K562 (cell line): Measurements from ENCODE around the gene YIPF1. TPM values are rescaled to one million over a fixed set of nuclear protein-coding genes. Genes with fewer than 3 reads are reported as not detected.

Experiments
- BRD9 ChIP-seq: fragments of 450-650 bp; IDR thresholded peaks from 2 replicates; pipeline ENCODE4 v1.6.1; 2018; ENCODE audit warnings: low read depth; ENCODE audit not compliant: partially characterized antibody
- BRF2 ChIP-seq: IDR thresholded peaks from 3 replicates; pipeline ENCODE4 v1.6.1; 2011; ENCODE audit warnings: borderline replicate concordance, mild to moderate bottlenecking; ENCODE audit not compliant: insufficient read length, insufficient read depth
- ELF1 ChIP-seq: fragments of 200-800 bp; sonication (Bioruptor generic); IDR thresholded peaks from 2 replicates; pipeline ENCODE4 v1.6.1; 2016; ENCODE audit warnings: missing genetic modification characterization, missing compliant biosample characterization
- FOSL1 ChIP-seq: fragments of 200-800 bp; sonication (Bioruptor generic); conservative IDR thresholded peaks from 2 replicates; pipeline ENCODE4 v1.6.1; 2016; ENCODE audit warnings: missing genetic modification characterization, missing compliant biosample characterization
- FOXJ2 ChIP-seq: fragments of 200-800 bp; sonication (Bioruptor generic); IDR thresholded peaks from 2 replicates; pipeline ENCODE4 v1.6.1; 2016; ENCODE audit warnings: missing genetic modification characterization, missing compliant biosample characterization
- FOXK1 ChIP-seq: sonication (generic); formaldehyde crosslinking; IDR thresholded peaks from 2 replicates; pipeline ENCODE4 v1.8.0; 2022; ENCODE audit warnings: missing genetic modification reagents, mild to moderate bottlenecking, borderline replicate concordance
- GTF3C2 ChIP-seq: IDR thresholded peaks from 3 replicates; pipeline ENCODE4 v1.6.1; 2011; ENCODE audit warnings: borderline replicate concordance, mild to moderate bottlenecking, moderate library complexity; ENCODE audit not compliant: insufficient read length; ENCODE audit errors: extremely low read depth
- MCM2 ChIP-seq: fragments of 450-650 bp; IDR thresholded peaks from 2 replicates; pipeline ENCODE4 v1.6.1; 2017; ENCODE audit warnings: low read depth, mild to moderate bottlenecking
- NBN ChIP-seq: fragments of 450-650 bp; IDR thresholded peaks from 2 replicates; pipeline ENCODE4 v1.6.1; 2016; ENCODE audit warnings: low read depth, mild to moderate bottlenecking
- NFRKB ChIP-seq: fragments of 450-650 bp; IDR thresholded peaks from 2 replicates; pipeline ENCODE4 v1.6.1; 2016; ENCODE audit warnings: low read depth
- SIX5 ChIP-seq, 2 experiments: IDR thresholded peaks; 2 replicates each; pipeline ENCODE4 v1.6.1; 2011; ENCODE audit warnings: low read length in 2 of 2, borderline replicate concordance in 1 of 2, low read depth in 1 of 2, mild to moderate bottlenecking in 1 of 2, moderate library complexity in 1 of 2; ENCODE audit not compliant: insufficient read depth in 1 of 2
- TEAD1 ChIP-seq, 2 experiments: fragments of 450-650 bp in 1 of 2; sonication (generic) in 1 of 2; formaldehyde crosslinking; IDR thresholded peaks; 2 replicates each; pipeline versions ENCODE4 v1.4.0 to v1.8.0; 2020 to 2022; ENCODE audit warnings: mild to moderate bottlenecking in 2 of 2, missing genetic modification reagents in 1 of 2
- TFAM ChIP-seq: fragments of 250-450 bp; sonication (Bioruptor Pico); conservative IDR thresholded peaks from 2 replicates; pipeline ENCODE4 v1.5.0; 2021; ENCODE audit warnings: mild to moderate bottlenecking, moderate library complexity
- ZC3H4 ChIP-seq: sonication (generic); formaldehyde crosslinking; IDR thresholded peaks from 2 replicates; pipeline ENCODE4 v1.9.0; 2021; ENCODE audit warnings: missing genetic modification reagents, borderline replicate concordance
- ZNF780A ChIP-seq: fragments of 250-450 bp; sonication (Bioruptor Pico); IDR thresholded peaks from 2 replicates; pipeline ENCODE4 v1.5.0; 2021; ENCODE audit warnings: mild to moderate bottlenecking
- polyA plus RNA-seq, 8 experiments: library from polyadenylated mRNA; depleted of rRNA in 4 of 8; stranded (reverse) in 5 of 8; unstranded in 3 of 8; fragments of >200 nt; fragmentation: Nextera tagmentation in 2 of 8; fragmentation: Illumina TruSeq in 1 of 8; extraction: Ambion mirVana in 2 of 8; extraction: Trizol in 1 of 8; gene quantifications; 2 replicates each; pipeline versions ENCODE4 v1.2.1 to v1.2.3, GENCODE V29; 2011 to 2014; ENCODE audit warnings: inconsistent platforms in 1 of 8, missing spikeins in 1 of 8
- total RNA-seq, 7 experiments: library from RNA; depleted of rRNA in 6 of 7; stranded (reverse); fragments of >200 nt in 6 of 7; fragmentation: Illumina TruSeq in 2 of 7; extraction: Trizol in 2 of 7; gene quantifications; 2 replicates each; pipeline versions ENCODE4 v1.2.1 to v1.2.3, GENCODE V29; 2011 to 2021; ENCODE audit warnings: low replicate concordance in 1 of 7
- TF ChIP-seq, protein P1 (sequence below): fragments of 450-650 bp; IDR thresholded peaks from 2 replicates; pipeline ENCODE4 v1.6.1; 2016; ENCODE audit warnings: missing biosample characterization, missing genetic modification characterization
- TF ChIP-seq, protein P2 (sequence below): sonication (generic); IDR thresholded peaks from 2 replicates; pipeline ENCODE4 v1.6.1; 2016
- TF ChIP-seq, protein P3 (sequence below): fragments of 450-650 bp; IDR thresholded peaks from 2 replicates; pipeline ENCODE4 v1.6.1; 2017; ENCODE audit warnings: antibody characterized with exemption

Gene YIPF1
- total and polyA plus RNA-seq, 9 of the 15 experiments (the other 6 are each of a cell fraction or from before 2014, with no cell fraction given): 11.5 to 37.5 (median 19.2) TPM

GRCh38 chr1:53837924-53838653 is 51.5 kb downstream of the YIPF1 start, which contains the start of gene NDC1 (continued):
- TF ChIP-seq, protein P1, sequence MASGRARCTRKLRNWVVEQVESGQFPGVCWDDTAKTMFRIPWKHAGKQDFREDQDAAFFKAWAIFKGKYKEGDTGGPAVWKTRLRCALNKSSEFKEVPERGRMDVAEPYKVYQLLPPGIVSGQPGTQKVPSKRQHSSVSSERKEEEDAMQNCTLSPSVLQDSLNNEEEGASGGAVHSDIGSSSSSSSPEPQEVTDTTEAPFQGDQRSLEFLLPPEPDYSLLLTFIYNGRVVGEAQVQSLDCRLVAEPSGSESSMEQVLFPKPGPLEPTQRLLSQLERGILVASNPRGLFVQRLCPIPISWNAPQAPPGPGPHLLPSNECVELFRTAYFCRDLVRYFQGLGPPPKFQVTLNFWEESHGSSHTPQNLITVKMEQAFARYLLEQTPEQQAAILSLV (tag): peak; percentile 76
- TF ChIP-seq NFRKB (0 out of 2 replicates have a peak, but pooled peaks have one; percentile 30), TFAM (no peak), NBN (no peak), TEAD1 (CRISPR knock-in tag; IDR thresholded peaks at IDR 0.05) (peak; percentile 88 to 96; a peak in 3 of 4 replicates), GTF3C2 (no peak), BRD9 (no peak), ELF1 (peak; percentile 100), FOSL1 (tag) (no peak), SIX5 (IDR thresholded peaks at IDR 0.05; ENCODE audit: borderline replicate concordance in 1 of 2, insufficient read depth in 1 of 2, low read depth in 1 of 2, low read length in 2 of 2) (peak; percentile 99 to 100), ZNF780A (no peak), FOXK1 (CRISPR knock-in tag) (peak; percentile 31; the same call in 1 of the 2 replicates), MCM2 (no peak), BRF2 (no peak), ZC3H4 (no peak), FOXJ2 (tag) (peak; percentile 95)
- TF ChIP-seq, protein P2, sequence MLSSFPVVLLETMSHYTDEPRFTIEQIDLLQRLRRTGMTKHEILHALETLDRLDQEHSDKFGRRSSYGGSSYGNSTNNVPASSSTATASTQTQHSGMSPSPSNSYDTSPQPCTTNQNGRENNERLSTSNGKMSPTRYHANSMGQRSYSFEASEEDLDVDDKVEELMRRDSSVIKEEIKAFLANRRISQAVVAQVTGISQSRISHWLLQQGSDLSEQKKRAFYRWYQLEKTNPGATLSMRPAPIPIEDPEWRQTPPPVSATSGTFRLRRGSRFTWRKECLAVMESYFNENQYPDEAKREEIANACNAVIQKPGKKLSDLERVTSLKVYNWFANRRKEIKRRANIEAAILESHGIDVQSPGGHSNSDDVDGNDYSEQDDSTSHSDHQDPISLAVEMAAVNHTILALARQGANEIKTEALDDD: no peak
- TF ChIP-seq, protein P3, sequence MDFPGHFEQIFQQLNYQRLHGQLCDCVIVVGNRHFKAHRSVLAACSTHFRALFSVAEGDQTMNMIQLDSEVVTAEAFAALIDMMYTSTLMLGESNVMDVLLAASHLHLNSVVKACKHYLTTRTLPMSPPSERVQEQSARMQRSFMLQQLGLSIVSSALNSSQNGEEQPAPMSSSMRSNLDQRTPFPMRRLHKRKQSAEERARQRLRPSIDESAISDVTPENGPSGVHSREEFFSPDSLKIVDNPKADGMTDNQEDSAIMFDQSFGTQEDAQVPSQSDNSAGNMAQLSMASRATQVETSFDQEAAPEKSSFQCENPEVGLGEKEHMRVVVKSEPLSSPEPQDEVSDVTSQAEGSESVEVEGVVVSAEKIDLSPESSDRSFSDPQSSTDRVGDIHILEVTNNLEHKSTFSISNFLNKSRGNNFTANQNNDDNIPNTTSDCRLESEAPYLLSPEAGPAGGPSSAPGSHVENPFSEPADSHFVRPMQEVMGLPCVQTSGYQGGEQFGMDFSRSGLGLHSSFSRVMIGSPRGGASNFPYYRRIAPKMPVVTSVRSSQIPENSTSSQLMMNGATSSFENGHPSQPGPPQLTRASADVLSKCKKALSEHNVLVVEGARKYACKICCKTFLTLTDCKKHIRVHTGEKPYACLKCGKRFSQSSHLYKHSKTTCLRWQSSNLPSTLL: no peak
